ENCODE results near the gene CARS1. TPM values are rescaled to one million over a fixed set of nuclear protein-coding genes. Genes with fewer than 3 reads are reported as not detected.

The CARS1 gene
- total and polyA plus RNA-seq, 2 of the 4 experiments (the other 2 are of a cell fraction) = 72.7 to 78.3 TPM

DNA sequence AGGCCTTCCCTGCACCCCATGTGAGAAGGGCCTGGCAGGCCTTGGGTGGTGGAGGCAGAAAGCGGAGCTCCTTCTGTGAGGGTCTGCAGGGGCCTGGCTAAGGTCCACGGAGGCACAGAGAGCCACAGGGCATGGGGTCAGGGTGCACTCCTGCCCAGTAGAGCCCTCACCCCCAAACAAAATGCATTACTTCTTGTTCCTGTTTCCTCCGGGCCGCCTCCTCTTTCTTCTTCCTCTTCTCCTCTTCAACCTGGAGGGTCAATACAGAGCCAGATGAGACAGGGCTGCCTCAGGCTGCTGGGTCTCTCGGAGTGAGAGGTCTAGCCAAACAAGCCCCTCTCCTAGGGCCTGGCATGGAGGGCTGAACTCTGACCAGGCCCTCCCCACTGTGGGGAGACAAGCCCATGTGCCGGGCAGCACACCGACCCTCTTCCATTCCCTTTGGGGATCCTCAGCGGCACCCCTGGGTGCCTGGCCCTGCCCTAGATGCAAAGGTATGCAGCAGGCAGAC is 54.8 kb downstream of the CARS1 start:
- dilution Hi-C loops (cut with HindIII; ENCODE audit: low sequenced_read_pairs, unreplicated experiment) = no loop called here
- Histone ChIP-seq H3K9me3 (ENCODE audit: control insufficient read depth, insufficient read depth, low read length) (no peaks in the 10 kb centered on the region), H4K8ac (ENCODE audit: low read depth in 2 of 2, low read length in 2 of 2) (no peak overlapping the region), H3K36me3 (ENCODE audit: control insufficient read depth, insufficient read depth, low read length) (peaks cover 75% of the 10 kb centered on the region), H3K14ac (replicated peaks; ENCODE audit: low read depth, low read length) (no peak overlapping the region), H2AFZ (replicated peaks; ENCODE audit: low read length, poor library complexity) (no peak overlapping the region), H3K27ac (ENCODE audit: insufficient read depth, low read length) (no peak overlapping the region), H2AK9ac (replicated peaks; ENCODE audit: low read depth, low read length, poor library complexity) (no peak overlapping the region), H4K20me1 (ENCODE audit: insufficient read depth, low read length) (peaks cover 15% of the 10 kb centered on the region), H3K9me1 (ENCODE audit: insufficient read depth, low read length) (peaks cover 19% of the 10 kb centered on the region; the same call in 1 of the 2 replicates), H2BK120ac (ENCODE audit: low read depth, low read length) (no peak overlapping the region), H3K56ac (ENCODE audit: extremely low read depth, insufficient read depth, low read length) (no peak overlapping the region), H3K4me1 (ENCODE audit: control insufficient read depth, insufficient read depth, low read length) (peaks cover 9% of the 10 kb centered on the region), H2BK15ac (ENCODE audit: low read depth, low read length) (no peak overlapping the region), H3K9ac (ENCODE audit: low read depth, low read length) (no peak overlapping the region), H3K18ac (ENCODE audit: low read depth, low read length) (no peak overlapping the region), H3K23ac (ENCODE audit: low read depth, low read length) (no peak overlapping the region), H3K4ac (ENCODE audit: low read depth, low read length) (no peak overlapping the region), H3K4me2 (ENCODE audit: low read depth, low read length) (no peak overlapping the region), H3K27me3 (ENCODE audit: control insufficient read depth, insufficient read depth, low read length) (no peaks in the 10 kb centered on the region), H4K5ac (ENCODE audit: low read depth, low read length) (no peak overlapping the region), H2AK5ac (ENCODE audit: low read depth, low read length) (no peak overlapping the region), H3K79me1 (ENCODE audit: low read depth in 1 of 2, low read length in 2 of 2) (peaks cover 6 to 29% of the 10 kb centered on the region in 2 experiments; a peak in 2 of 4 replicates), H2BK20ac (ENCODE audit: low read depth, low read length) (no peak overlapping the region), H4K91ac (ENCODE audit: insufficient read depth, low read depth, low read length) (no peak overlapping the region), H3K4me3 (ENCODE audit: insufficient read depth, low read depth, low read length) (no peak overlapping the region), H2BK5ac (ENCODE audit: low read depth, low read length, poor library complexity, severe bottlenecking) (no peak overlapping the region)
- in situ Hi-C loops (cut with MboI; ENCODE audit: low sequenced_read_pairs) = no loop called here
- ATAC-seq (ENCODE audit: low read depth) (no peak), DNase-seq (no peak)
- 100% methylated on average over 4 of the region's 8 CpGs; no CpG with 5 or more reads in 1 of the 2 experiments for WGBS, 2 experiments (ENCODE audit: extremely low coverage in 2 of 2, insufficient read length in 1 of 2)
- CTCF ChIA-PET = no interaction called here
- TF ChIP-seq RCOR1 (IDR thresholded peaks at IDR 0.05; ENCODE audit: insufficient replicate concordance, low read length) = no peak
- TF ChIP-seq NFE2L2 (IDR thresholded peaks at IDR 0.05; ENCODE audit: low read depth, low read length) = no peak
- TF ChIP-seq FOS (IDR thresholded peaks at IDR 0.05; ENCODE audit: low read depth, low read length) = no peak
- no peak for TF ChIP-seq BHLHE40 (IDR thresholded peaks at IDR 0.05; ENCODE audit: low read depth, low read length)
- TF ChIP-seq CEBPB (IDR thresholded peaks at IDR 0.05; ENCODE audit: low read depth, low read length) = no peak
- POLR2A ChIA-PET (ENCODE audit: unreplicated experiment) = no interaction called here
- no TSS peak for BruUV-seq (replicated peaks)
- intact Hi-C loops (cut with micrococcal nuclease) = no loop called here

Measured in IMR-90 (cell line).